Central memory CD8-positive, alpha-beta T cell (primary cell): Measurements from ENCODE around the gene TSC22D1.

Experiments
- ATAC-seq: fragments of 150-1000 bp; cut with Tn5 transposase; replicated peaks from 2 replicates; pipeline ENCODE4 v1.10.0; 2022; ENCODE audit warnings: mild to moderate bottlenecking, moderate FRiP score, moderate number of reproducible peaks; ENCODE audit not compliant: poor library complexity, severe bottlenecking; ENCODE audit errors: extremely low read depth
- DNase-seq, 2 donors: peaks; one replicate each; pipeline ENCODE4 v3.0.0; 2021; ENCODE audit warnings: low spot score in 2 of 2
- H3K27ac Mint-ChIP-seq: one replicate; pipeline ENCODE4 v1.8.0; 2022; ENCODE audit warnings: low read depth, mild to moderate bottlenecking, moderate library complexity, mixed read lengths
- H3K27me3 Mint-ChIP-seq: one replicate; pipeline ENCODE4 v1.8.0; 2022; ENCODE audit warnings: mixed read lengths
- H3K36me3 Mint-ChIP-seq: one replicate; pipeline ENCODE4 v1.8.0; 2022; ENCODE audit warnings: mild to moderate bottlenecking, moderate library complexity, mixed read lengths; ENCODE audit not compliant: insufficient read depth
- H3K4me1 Mint-ChIP-seq: one replicate; pipeline ENCODE4 v1.8.0; 2022; ENCODE audit warnings: mixed read lengths
- H3K4me3 Mint-ChIP-seq: one replicate; pipeline ENCODE4 v1.8.0; 2022; ENCODE audit warnings: mild to moderate bottlenecking, moderate library complexity, mixed read lengths
- H3K9me3 Mint-ChIP-seq: one replicate; pipeline ENCODE4 v1.8.0; 2022; ENCODE audit warnings: mixed read lengths

TSC22D1 gene

DNA sequence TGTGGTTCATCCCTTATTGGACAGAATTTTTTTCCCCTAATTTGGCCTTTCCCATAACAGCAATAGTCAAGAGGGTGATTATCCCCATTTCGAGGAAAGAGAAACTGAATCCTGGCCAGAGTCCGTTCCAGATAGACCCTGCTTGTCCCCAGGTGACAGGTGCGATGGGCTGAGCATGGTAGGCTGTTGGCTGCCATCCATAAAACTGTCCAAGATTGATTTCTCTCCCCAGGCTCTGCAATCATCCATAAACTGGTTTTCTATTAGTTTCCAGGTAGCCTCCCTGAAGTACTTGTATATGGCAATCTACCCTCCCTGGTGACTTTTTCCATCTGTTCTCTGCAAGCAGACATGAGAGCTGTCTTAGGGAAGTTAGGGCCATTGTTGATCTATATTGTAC is 177.1 kb downstream of the TSC22D1 start:
- Mint-ChIP-seq H3K36me3 (no peaks in the 10 kb centered on the region), H3K4me3 (no peak overlapping the region), H3K4me1 (no peaks in the 10 kb centered on the region), H3K9me3 (no peaks in the 10 kb centered on the region), H3K27me3 (peaks cover 14% of the 10 kb centered on the region), H3K27ac (no peak overlapping the region)
- ATAC-seq (no peak), DNase-seq (no peak)

DNA sequence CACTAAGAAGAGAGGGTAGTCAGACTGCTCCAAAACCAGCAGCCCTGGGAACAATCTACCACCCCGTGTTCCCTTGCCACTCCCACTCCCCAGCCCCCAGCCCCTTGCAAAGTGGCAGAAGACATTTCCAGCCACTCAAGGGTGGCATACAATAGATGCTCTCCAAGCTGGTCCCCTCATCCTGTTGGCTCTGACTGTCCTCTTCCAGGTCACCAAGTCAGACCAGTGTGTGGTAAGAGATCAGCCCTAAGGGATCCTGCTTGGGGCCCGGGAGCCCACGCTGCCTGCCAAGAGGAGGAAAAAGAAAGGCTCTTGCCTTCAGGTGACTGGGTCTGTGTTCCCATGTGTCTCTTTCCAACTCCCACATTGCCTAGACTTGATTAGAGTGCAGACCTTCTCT is 177.5 kb downstream of the TSC22D1 start:
- Mint-ChIP-seq H3K4me3 (no peak overlapping the region), H3K27me3 (peaks cover 14% of the 10 kb centered on the region), H3K9me3 (no peaks in the 10 kb centered on the region), H3K36me3 (no peaks in the 10 kb centered on the region), H3K27ac (no peak overlapping the region), H3K4me1 (no peaks in the 10 kb centered on the region)
- ATAC-seq (no peak), DNase-seq (no peak)

DNA sequence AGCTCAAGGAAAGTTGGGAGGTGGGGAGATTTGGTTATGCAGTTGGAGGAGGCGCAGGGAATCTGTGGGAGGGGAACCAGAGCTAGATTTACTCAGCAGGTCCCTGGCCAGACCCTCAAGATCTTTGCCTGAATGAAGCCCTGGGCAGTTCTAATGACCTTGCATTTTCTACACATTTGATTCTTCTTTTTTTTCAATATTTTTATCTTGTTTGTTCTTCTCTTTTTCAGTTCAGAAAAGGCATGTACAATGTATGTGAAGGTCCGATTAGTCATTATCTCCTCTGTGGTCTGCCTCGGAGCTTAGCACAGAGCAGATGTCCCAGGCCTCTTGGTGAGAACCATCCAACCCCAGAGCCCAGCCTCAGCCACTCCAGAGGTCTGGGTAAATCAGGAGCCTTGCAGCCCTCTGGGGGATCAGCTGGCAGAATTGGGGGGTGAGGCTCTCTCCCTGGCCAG is 178.3 kb downstream of the TSC22D1 start:
- no peak for DNase-seq
- Mint-ChIP-seq H3K27ac (no peak overlapping the region), H3K9me3 (no peaks in the 10 kb centered on the region), H3K27me3 (peaks cover 14% of the 10 kb centered on the region), H3K4me3 (no peak overlapping the region), H3K36me3 (peaks cover under 1% of the 10 kb centered on the region), H3K4me1 (no peaks in the 10 kb centered on the region)
- no peak for ATAC-seq

DNA sequence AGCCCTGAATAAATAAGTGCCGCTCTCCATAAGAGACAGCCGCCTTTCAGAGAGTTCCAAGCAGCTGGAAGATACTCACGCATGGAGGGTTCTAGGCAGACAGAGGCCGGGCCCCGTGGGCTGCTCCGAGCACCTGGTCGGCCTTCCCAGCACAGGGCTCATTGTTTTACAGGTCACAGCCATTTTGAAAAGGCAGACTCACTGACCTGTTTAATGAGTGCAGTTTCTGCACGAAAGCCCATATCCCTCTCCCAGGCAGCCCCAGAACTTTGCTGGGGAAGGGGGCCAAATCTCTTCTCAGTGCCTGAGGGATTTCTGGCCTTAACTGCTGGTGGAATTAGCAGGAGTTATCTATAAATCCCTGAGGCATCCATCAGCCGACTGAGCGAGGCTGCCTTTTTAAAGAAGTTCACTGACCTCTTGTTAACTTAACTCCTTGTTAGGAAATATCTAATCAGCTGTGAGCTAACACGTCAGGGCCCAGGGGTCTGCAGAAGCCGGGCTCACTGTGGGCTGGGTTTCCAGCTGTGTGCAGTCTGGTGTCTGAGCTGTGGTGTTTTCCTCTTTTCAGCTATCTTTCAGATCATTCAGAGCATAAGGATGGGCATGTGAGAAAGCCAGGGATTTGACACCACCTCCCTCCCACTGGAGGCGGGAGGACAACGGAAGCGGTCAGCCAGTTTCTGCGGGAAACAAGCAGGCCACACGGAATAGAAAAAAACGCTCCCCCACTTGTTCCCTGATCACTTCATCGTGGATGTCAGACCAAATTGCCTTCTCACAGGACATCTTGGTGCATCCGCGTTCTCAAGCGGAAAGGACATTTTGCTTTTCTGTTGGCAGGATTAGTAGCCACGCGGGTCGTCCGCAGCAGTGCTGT is 179.2 kb downstream of the TSC22D1 start:
- Mint-ChIP-seq H3K27me3 (peaks cover 14% of the 10 kb centered on the region), H3K9me3 (no peaks in the 10 kb centered on the region), H3K36me3 (peaks cover 3% of the 10 kb centered on the region), H3K4me1 (no peaks in the 10 kb centered on the region), H3K27ac (no peak overlapping the region), H3K4me3 (no peak overlapping the region)
- ATAC-seq (no peak), DNase-seq (no peak)

- no peak overlapping the region for H3K27ac Mint-ChIP-seq
- no peak overlapping the region for H3K4me3 Mint-ChIP-seq
- H3K27me3 Mint-ChIP-seq: peaks cover 14% of the 10 kb centered on the region
- DNase-seq: no peak
- H3K4me1 Mint-ChIP-seq: no peaks in the 10 kb centered on the region
- ATAC-seq: no peak
- peaks cover 3% of the 10 kb centered on the region for H3K36me3 Mint-ChIP-seq
- H3K9me3 Mint-ChIP-seq: no peaks in the 10 kb centered on the region
Observed at GRCh38 chr13:44395976-44396694, 180.0 kb downstream of the TSC22D1 start.

DNA sequence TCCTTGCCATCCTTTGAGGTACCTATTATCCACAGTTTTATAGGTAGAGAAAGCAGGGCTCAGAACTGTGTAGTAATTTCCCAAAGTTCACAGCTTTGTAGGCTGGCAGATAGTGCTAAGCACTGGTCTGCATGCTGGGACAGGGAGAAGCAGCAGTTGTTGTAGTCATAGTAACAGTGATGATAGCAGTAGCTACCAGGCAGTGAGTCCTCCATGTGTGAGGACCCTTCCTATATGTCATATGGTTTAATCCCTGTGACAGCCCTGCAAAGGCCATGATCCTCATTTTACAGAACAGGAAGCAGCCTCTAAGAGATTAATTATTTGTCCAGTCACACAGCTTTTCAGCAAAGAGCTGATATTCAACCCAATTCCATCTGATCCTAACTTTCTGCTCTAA is 181.5 kb downstream of the TSC22D1 start:
- no peak overlapping the region for H3K27ac Mint-ChIP-seq
- no peaks in the 10 kb centered on the region for H3K4me1 Mint-ChIP-seq
- ATAC-seq (no peak), DNase-seq (no peak)
- H3K9me3 Mint-ChIP-seq: no peaks in the 10 kb centered on the region
- peaks cover 4% of the 10 kb centered on the region for H3K36me3 Mint-ChIP-seq
- no peak overlapping the region for H3K4me3 Mint-ChIP-seq
- peaks cover 14% of the 10 kb centered on the region for H3K27me3 Mint-ChIP-seq

GRCh38 chr13:44393391-44393790 is 182.7 kb downstream of the TSC22D1 start:
- Mint-ChIP-seq H3K27me3 (peaks cover 4% of the 10 kb centered on the region), H3K4me3 (no peak overlapping the region), H3K36me3 (peaks cover 4% of the 10 kb centered on the region), H3K9me3 (no peaks in the 10 kb centered on the region), H3K4me1 (no peaks in the 10 kb centered on the region), H3K27ac (no peak overlapping the region)
- ATAC-seq (no peak), DNase-seq (no peak)

DNA sequence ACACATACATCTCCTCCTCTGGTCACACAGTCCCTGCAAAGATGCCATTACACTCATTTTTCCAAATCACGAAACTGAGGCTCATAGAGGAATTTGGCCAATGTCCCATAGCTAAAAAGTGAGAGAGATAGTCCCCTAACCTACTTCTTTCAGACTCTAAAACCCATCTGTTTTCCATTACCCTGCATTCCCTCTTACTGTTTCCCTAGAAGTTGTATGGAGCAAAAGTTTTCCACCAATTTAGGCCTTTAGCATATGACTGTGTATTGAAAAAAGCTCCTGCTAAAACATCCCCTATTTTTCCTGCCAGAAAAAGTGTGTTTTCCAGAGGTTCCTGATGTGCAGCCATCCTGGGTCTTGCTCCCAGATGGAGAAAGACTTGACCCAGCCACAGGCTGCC is 186.3 kb downstream of the TSC22D1 start:
- H3K27me3 Mint-ChIP-seq: no peaks in the 10 kb centered on the region
- peaks cover 4% of the 10 kb centered on the region for H3K36me3 Mint-ChIP-seq
- H3K9me3 Mint-ChIP-seq: no peaks in the 10 kb centered on the region
- ATAC-seq (no peak), DNase-seq (no peak)
- H3K27ac Mint-ChIP-seq: no peak overlapping the region
- no peak overlapping the region for H3K4me3 Mint-ChIP-seq
- H3K4me1 Mint-ChIP-seq: no peaks in the 10 kb centered on the region

GRCh38 chr13:44389060-44389666 is 187.0 kb downstream of the TSC22D1 start:
- Mint-ChIP-seq H3K9me3 (no peaks in the 10 kb centered on the region), H3K27ac (no peak overlapping the region), H3K36me3 (peaks cover 4% of the 10 kb centered on the region), H3K4me3 (no peak overlapping the region), H3K27me3 (no peaks in the 10 kb centered on the region), H3K4me1 (no peaks in the 10 kb centered on the region)
- no peak for DNase-seq
- ATAC-seq: no peak

DNA sequence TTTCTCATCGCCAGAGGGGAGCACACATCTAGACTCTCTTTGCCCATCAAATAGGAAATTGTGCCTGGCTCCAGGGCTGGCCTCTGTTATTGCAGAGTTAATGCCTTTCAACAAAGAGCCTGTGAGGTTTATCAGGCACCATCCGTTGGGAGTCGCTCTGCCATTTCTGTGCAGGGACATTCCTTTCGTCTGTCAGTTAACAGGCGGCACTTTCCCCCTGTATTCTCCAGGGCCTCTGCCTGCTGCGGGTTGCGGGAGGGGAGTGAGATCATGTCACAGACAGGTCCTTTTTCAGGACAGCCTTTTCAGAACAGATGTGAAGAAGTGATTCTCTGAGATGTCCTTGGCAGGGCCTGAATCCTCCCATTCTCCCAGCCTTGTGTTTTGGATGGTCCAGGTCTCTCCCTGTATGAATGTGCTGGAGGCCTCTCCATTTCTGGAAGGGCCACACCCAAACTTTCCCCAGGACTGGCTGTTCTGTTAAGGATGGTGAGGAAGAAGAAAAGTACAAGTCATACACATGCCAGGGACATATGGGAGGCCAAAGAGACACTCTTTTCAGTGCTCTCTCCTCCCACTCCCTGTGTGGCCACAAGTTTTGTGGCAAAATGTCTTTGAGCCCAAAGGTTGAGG is 187.6 kb downstream of the TSC22D1 start:
- Mint-ChIP-seq H3K27ac (no peak overlapping the region), H3K4me1 (no peaks in the 10 kb centered on the region), H3K9me3 (no peaks in the 10 kb centered on the region), H3K36me3 (peaks cover 4% of the 10 kb centered on the region), H3K4me3 (no peak overlapping the region), H3K27me3 (no peaks in the 10 kb centered on the region)
- ATAC-seq (no peak), DNase-seq (no peak)

- Mint-ChIP-seq H3K36me3 (peaks cover 2% of the 10 kb centered on the region), H3K9me3 (no peaks in the 10 kb centered on the region), H3K27ac (no peak overlapping the region), H3K4me3 (no peak overlapping the region), H3K27me3 (no peaks in the 10 kb centered on the region), H3K4me1 (no peaks in the 10 kb centered on the region)
- DNase-seq: no peak
- no peak for ATAC-seq
Observed at GRCh38 chr13:44386913-44387556, 189.1 kb downstream of the TSC22D1 start.

GRCh38 chr13:44385847-44386246 is 190.3 kb downstream of the TSC22D1 start:
- no peak overlapping the region for H3K4me3 Mint-ChIP-seq
- peaks cover 2% of the 10 kb centered on the region for H3K36me3 Mint-ChIP-seq
- H3K9me3 Mint-ChIP-seq: no peaks in the 10 kb centered on the region
- DNase-seq (no peak), ATAC-seq (no peak)
- no peak overlapping the region for H3K27ac Mint-ChIP-seq
- no peaks in the 10 kb centered on the region for H3K4me1 Mint-ChIP-seq
- no peaks in the 10 kb centered on the region for H3K27me3 Mint-ChIP-seq
